ENCODE data around the gene MAST2. TPM values are rescaled to one million over a fixed set of nuclear protein-coding genes. Genes with fewer than 3 reads are reported as not detected.

The MAST2 gene
- total RNA-seq, 1 donor from 2014 or later, result 38.1 TPM

GRCh38 chr1:46076343-46076742 lies 272.9 kb downstream of the MAST2 start:
- H3K4me3 Mint-ChIP-seq, result no peak overlapping the region
- H3K9me3 Mint-ChIP-seq, result peaks cover 5% of the 10 kb centered on the region
- H3K27me3 Mint-ChIP-seq, result no peaks in the 10 kb centered on the region
- peaks cover 28% of the 10 kb centered on the region for H3K36me3 Mint-ChIP-seq
- no peak for DNase-seq (ENCODE audit: extremely low spot score, unreplicated experiment)
- peaks cover 16% of the 10 kb centered on the region for H3K4me1 Mint-ChIP-seq (ENCODE audit: unreplicated experiment)
- no peak for TF ChIP-seq CTCF (conservative IDR thresholded peaks at IDR 0.05)
- no peak overlapping the region for H3K27ac Mint-ChIP-seq

- DNase-seq (ENCODE audit: extremely low spot score, unreplicated experiment), result no peak
- no peak overlapping the region for H3K27ac Mint-ChIP-seq
- H3K27me3 Mint-ChIP-seq, result no peaks in the 10 kb centered on the region
- no peaks in the 10 kb centered on the region for H3K9me3 Mint-ChIP-seq
- H3K4me1 Mint-ChIP-seq (ENCODE audit: unreplicated experiment), result peaks cover 14% of the 10 kb centered on the region
- H3K36me3 Mint-ChIP-seq, result peaks cover 22% of the 10 kb centered on the region
- no peak overlapping the region for H3K4me3 Mint-ChIP-seq
- no peak for TF ChIP-seq CTCF (conservative IDR thresholded peaks at IDR 0.05)
These were observed 274.2 kb downstream of the MAST2 start for GRCh38 chr1:46077644-46078043.

- peaks cover 19% of the 10 kb centered on the region for H3K36me3 Mint-ChIP-seq
- no peak for TF ChIP-seq CTCF (conservative IDR thresholded peaks at IDR 0.05)
- DNase-seq (ENCODE audit: extremely low spot score, unreplicated experiment), result no peak
- H3K27me3 Mint-ChIP-seq, result no peaks in the 10 kb centered on the region
- no peak overlapping the region for H3K4me3 Mint-ChIP-seq
- H3K27ac Mint-ChIP-seq, result no peak overlapping the region
- H3K4me1 Mint-ChIP-seq (ENCODE audit: unreplicated experiment), result peaks cover 14% of the 10 kb centered on the region
- peaks cover 5% of the 10 kb centered on the region for H3K9me3 Mint-ChIP-seq
These were observed 276.8 kb downstream of the MAST2 start for GRCh38 chr1:46080257-46080656.

GRCh38 chr1:46081206-46081605 lies 277.8 kb downstream of the MAST2 start:
- DNase-seq (ENCODE audit: extremely low spot score, unreplicated experiment), result no peak
- Mint-ChIP-seq H3K27ac (no peak overlapping the region), H3K9me3 (peaks cover 5% of the 10 kb centered on the region), H3K4me3 (no peak overlapping the region), H3K27me3 (no peaks in the 10 kb centered on the region), H3K36me3 (peaks cover 20% of the 10 kb centered on the region), H3K4me1 (ENCODE audit: unreplicated experiment) (peaks cover 14% of the 10 kb centered on the region)
- TF ChIP-seq CTCF (conservative IDR thresholded peaks at IDR 0.05), result no peak

- Mint-ChIP-seq H3K9me3 (peaks cover 5% of the 10 kb centered on the region), H3K27ac (no peak overlapping the region), H3K27me3 (no peaks in the 10 kb centered on the region), H3K36me3 (peaks cover 20% of the 10 kb centered on the region), H3K4me3 (no peak overlapping the region), H3K4me1 (ENCODE audit: unreplicated experiment) (peaks cover 14% of the 10 kb centered on the region)
- no peak for TF ChIP-seq CTCF (conservative IDR thresholded peaks at IDR 0.05)
- DNase-seq (ENCODE audit: extremely low spot score, unreplicated experiment), result no peak
These were observed 278.2 kb downstream of the MAST2 start for GRCh38 chr1:46081619-46082018.

- H3K4me1 Mint-ChIP-seq (ENCODE audit: unreplicated experiment), result peaks cover 12% of the 10 kb centered on the region
These were observed 280.2 kb downstream of the MAST2 start for GRCh38 chr1:46083579-46083978.

More at GRCh38 chr1:46083579-46083978, 280.2 kb downstream of the MAST2 start:
- H3K4me3 Mint-ChIP-seq, result no peak overlapping the region
- H3K36me3 Mint-ChIP-seq, result peaks cover 20% of the 10 kb centered on the region
- no peak for DNase-seq (ENCODE audit: extremely low spot score, unreplicated experiment)
- no peak overlapping the region for H3K27ac Mint-ChIP-seq
- no peak for TF ChIP-seq CTCF (conservative IDR thresholded peaks at IDR 0.05)
- H3K27me3 Mint-ChIP-seq, result no peaks in the 10 kb centered on the region
- peaks cover 5% of the 10 kb centered on the region for H3K9me3 Mint-ChIP-seq
